ENCODE measurements around the gene TEX11.
"Not testable (repeated sequence)": the region's sequence is repeated elsewhere in the genome, so short reads cannot be mapped to it uniquely, and the experiment has no call there.

The TEX11 gene

GRCh38 chrX:70613295-70613694, 295.2 kb downstream of the TEX11 start:
- TF ChIP-seq POLR2A (IDR thresholded peaks at IDR 0.05; ENCODE audit: extremely low read depth, insufficient read length) (no peak), CTCF (IDR thresholded peaks at IDR 0.05; ENCODE audit: low read depth, low read length) (no peak), MYC (IDR thresholded peaks at IDR 0.05; ENCODE audit: low read depth, low read length) (no peak), MAX (IDR thresholded peaks at IDR 0.05; ENCODE audit: low read depth, low read length) (no peak)
- no peak for DNase-seq (ENCODE audit: low read depth)
- no peak overlapping the region for H3K4me3 ChIP-seq (ENCODE audit: low read depth, low read length)

- TF ChIP-seq POLR2A (IDR thresholded peaks at IDR 0.05; ENCODE audit: extremely low read depth, insufficient read length): no peak
- TF ChIP-seq CTCF (IDR thresholded peaks at IDR 0.05; ENCODE audit: low read depth, low read length): no peak
- no peak for TF ChIP-seq MYC (IDR thresholded peaks at IDR 0.05; ENCODE audit: low read depth, low read length)
- no peak for TF ChIP-seq MAX (IDR thresholded peaks at IDR 0.05; ENCODE audit: low read depth, low read length)
Observed at GRCh38 chrX:70605352-70605751, 303.2 kb downstream of the TEX11 start.

GRCh38 chrX:70592091-70592490, 316.4 kb downstream of the TEX11 start:
- DNase-seq (ENCODE audit: low read depth): peak; percentile 9
- no peak overlapping the region for H3K4me3 ChIP-seq (ENCODE audit: low read depth, low read length)
- TF ChIP-seq CTCF (IDR thresholded peaks at IDR 0.05; ENCODE audit: low read depth, low read length) (no peak), POLR2A (IDR thresholded peaks at IDR 0.05; ENCODE audit: extremely low read depth, insufficient read length) (no peak), MAX (IDR thresholded peaks at IDR 0.05; ENCODE audit: low read depth, low read length) (no peak), MYC (IDR thresholded peaks at IDR 0.05; ENCODE audit: low read depth, low read length) (no peak)

More at GRCh38 chrX:70605352-70605751, 303.2 kb downstream of the TEX11 start:
- DNase-seq (ENCODE audit: low read depth): no peak
- H3K4me3 ChIP-seq (ENCODE audit: low read depth, low read length): no peak overlapping the region

- not testable (repeated sequence) for H3K4me3 ChIP-seq (ENCODE audit: low read depth, low read length); DNase-seq (ENCODE audit: low read depth)
Observed at GRCh38 chrX:70587158-70587557, 321.4 kb downstream of the TEX11 start.

- TF ChIP-seq MYC (IDR thresholded peaks at IDR 0.05; ENCODE audit: low read depth, low read length): no peak
- TF ChIP-seq POLR2A (IDR thresholded peaks at IDR 0.05; ENCODE audit: extremely low read depth, insufficient read length): no peak
- DNase-seq (ENCODE audit: low read depth): no peak
- no peak overlapping the region for H3K4me3 ChIP-seq (ENCODE audit: low read depth, low read length)
Observed at GRCh38 chrX:70577442-70577841, 331.1 kb downstream of the TEX11 start.

GRCh38 chrX:70569922-70570576, 338.5 kb downstream of the TEX11 start:
- H3K4me3 ChIP-seq (ENCODE audit: low read depth, low read length); DNase-seq (ENCODE audit: low read depth): not testable (repeated sequence)

- no peak for DNase-seq (ENCODE audit: low read depth)
- TF ChIP-seq POLR2A (IDR thresholded peaks at IDR 0.05; ENCODE audit: extremely low read depth, insufficient read length) (no peak), CTCF (IDR thresholded peaks at IDR 0.05; ENCODE audit: low read depth, low read length) (no peak), MAX (IDR thresholded peaks at IDR 0.05; ENCODE audit: low read depth, low read length) (no peak), MYC (IDR thresholded peaks at IDR 0.05; ENCODE audit: low read depth, low read length) (no peak)
- no peak overlapping the region for H3K4me3 ChIP-seq (ENCODE audit: low read depth, low read length)
Observed at GRCh38 chrX:70554948-70555347, 353.6 kb downstream of the TEX11 start.

Data from NB4 (cell line).